ENCODE measurements around the gene PLA2G2A. TPM values are rescaled to one million over a fixed set of nuclear protein-coding genes. Genes with fewer than 3 reads are reported as not detected.

PLA2G2A gene
- total and polyA plus RNA-seq, 4 donors, result 441 to 1,724 (median 1,565) TPM; not detected in 1

DNA sequence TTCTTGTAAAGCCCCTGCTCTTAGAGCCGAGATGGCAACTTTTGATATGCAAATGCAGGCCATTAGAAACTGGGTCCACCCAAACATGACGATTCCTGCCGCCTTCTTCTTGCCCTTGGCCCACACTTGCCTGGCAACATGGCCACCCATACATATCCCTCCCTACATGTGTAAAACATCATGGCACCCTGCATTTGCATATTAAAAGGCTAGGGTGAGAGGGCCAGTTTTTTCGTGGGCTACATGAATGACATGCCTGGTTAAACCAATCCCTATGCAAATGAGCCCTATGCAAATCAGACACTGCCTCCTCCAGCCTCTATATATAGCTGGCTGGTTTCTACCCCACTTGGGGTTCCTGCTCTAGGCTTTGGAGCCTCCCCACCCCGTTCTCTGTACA lies 18.8 kb downstream of the PLA2G2A start:
- H3K27ac ChIP-seq (ENCODE audit: low read depth in 1 of 2, low read length in 2 of 2), result no peak overlapping the region
- H3K9ac ChIP-seq (ENCODE audit: low read depth in 1 of 2, low read length in 2 of 2), result no peak overlapping the region
- peaks cover 0 to 2% (median 0%) of the 10 kb centered on the region in 4 donors for H3K27me3 ChIP-seq (ENCODE audit: control insufficient read depth in 4 of 4, insufficient read depth in 4 of 4, low read length in 3 of 4)

DNA sequence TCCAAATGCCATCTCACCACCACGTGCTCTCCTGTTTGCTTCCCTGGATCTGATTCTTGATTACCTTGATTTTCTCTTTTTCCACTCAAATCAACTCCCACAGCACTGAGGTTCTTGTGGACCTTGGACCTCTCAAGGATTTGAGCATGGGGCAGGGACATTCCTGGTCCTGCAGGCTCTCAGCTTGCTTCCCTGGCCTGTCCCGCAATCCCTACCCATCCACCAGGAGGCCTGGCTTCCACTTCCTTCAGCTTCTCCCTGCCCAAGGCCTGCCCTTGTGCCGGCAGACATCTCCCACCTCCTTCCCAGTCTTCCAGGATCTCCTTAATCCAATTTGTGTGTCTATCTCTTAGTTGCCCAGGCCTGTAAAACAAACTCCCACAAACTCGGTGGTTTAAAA lies 21.6 kb downstream of the PLA2G2A start:
- Histone ChIP-seq H3K4me3 (ENCODE audit: low read depth in 1 of 3, low read length in 3 of 3) (no peak overlapping the region), H3K36me3 (ENCODE audit: control insufficient read depth in 4 of 4, insufficient read depth in 3 of 4, low read depth in 1 of 4, low read length in 3 of 4) (no peaks in the 10 kb centered on the region), H3K9ac (ENCODE audit: low read depth in 1 of 2, low read length in 2 of 2) (no peak overlapping the region), H3K4me1 (ENCODE audit: control insufficient read depth in 4 of 4, insufficient read depth in 4 of 4, low read length in 3 of 4) (no peaks in the 10 kb centered on the region), H3K27ac (ENCODE audit: low read depth in 1 of 2, low read length in 2 of 2) (no peak overlapping the region), H3K27me3 (ENCODE audit: control insufficient read depth in 4 of 4, insufficient read depth in 4 of 4, low read length in 3 of 4) (peaks cover 0 to 2% (median under 1%) of the 10 kb centered on the region in 4 donors), H3K9me3 (ENCODE audit: control insufficient read depth in 4 of 4, low read length in 3 of 4) (peaks cover 0 to 4% (median 0%) of the 10 kb centered on the region in 4 donors)
- no peak for DNase-seq (ENCODE audit: low spot score)
- 78% methylated on average over 4 of the region's 4 CpGs for WGBS
- no peak for TF ChIP-seq EGR1 (IDR thresholded peaks at IDR 0.05; ENCODE audit: low read depth in 2 of 2)
- TF ChIP-seq FOXA1 (IDR thresholded peaks at IDR 0.05), result no peak
- TF ChIP-seq HNF4G (IDR thresholded peaks at IDR 0.05), result no peak
- TF ChIP-seq NR2F2 (IDR thresholded peaks at IDR 0.05), result no peak
- TF ChIP-seq, protein P1, sequence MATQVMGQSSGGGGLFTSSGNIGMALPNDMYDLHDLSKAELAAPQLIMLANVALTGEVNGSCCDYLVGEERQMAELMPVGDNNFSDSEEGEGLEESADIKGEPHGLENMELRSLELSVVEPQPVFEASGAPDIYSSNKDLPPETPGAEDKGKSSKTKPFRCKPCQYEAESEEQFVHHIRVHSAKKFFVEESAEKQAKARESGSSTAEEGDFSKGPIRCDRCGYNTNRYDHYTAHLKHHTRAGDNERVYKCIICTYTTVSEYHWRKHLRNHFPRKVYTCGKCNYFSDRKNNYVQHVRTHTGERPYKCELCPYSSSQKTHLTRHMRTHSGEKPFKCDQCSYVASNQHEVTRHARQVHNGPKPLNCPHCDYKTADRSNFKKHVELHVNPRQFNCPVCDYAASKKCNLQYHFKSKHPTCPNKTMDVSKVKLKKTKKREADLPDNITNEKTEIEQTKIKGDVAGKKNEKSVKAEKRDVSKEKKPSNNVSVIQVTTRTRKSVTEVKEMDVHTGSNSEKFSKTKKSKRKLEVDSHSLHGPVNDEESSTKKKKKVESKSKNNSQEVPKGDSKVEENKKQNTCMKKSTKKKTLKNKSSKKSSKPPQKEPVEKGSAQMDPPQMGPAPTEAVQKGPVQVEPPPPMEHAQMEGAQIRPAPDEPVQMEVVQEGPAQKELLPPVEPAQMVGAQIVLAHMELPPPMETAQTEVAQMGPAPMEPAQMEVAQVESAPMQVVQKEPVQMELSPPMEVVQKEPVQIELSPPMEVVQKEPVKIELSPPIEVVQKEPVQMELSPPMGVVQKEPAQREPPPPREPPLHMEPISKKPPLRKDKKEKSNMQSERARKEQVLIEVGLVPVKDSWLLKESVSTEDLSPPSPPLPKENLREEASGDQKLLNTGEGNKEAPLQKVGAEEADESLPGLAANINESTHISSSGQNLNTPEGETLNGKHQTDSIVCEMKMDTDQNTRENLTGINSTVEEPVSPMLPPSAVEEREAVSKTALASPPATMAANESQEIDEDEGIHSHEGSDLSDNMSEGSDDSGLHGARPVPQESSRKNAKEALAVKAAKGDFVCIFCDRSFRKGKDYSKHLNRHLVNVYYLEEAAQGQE (IDR thresholded peaks at IDR 0.05), result no peak
- TF ChIP-seq SP1 (IDR thresholded peaks at IDR 0.05), result no peak
- no peak for TF ChIP-seq RAD21 (IDR thresholded peaks at IDR 0.05)
- no peak for TF ChIP-seq YY1 (IDR thresholded peaks at IDR 0.05)
- no peak for TF ChIP-seq FOXA2 (IDR thresholded peaks at IDR 0.05)
- TF ChIP-seq, protein P2, sequence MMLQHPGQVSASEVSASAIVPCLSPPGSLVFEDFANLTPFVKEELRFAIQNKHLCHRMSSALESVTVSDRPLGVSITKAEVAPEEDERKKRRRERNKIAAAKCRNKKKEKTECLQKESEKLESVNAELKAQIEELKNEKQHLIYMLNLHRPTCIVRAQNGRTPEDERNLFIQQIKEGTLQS (IDR thresholded peaks at IDR 0.05), result no peak
- TF ChIP-seq GABPA (IDR thresholded peaks at IDR 0.05 in 1 of 2, conservative IDR thresholded peaks at IDR 0.05 in 1 of 2), result no peak
- no peak for TF ChIP-seq JUND (IDR thresholded peaks at IDR 0.05)
- no peak for TF ChIP-seq HNF4A (conservative IDR thresholded peaks at IDR 0.05)
- TF ChIP-seq, protein P3, sequence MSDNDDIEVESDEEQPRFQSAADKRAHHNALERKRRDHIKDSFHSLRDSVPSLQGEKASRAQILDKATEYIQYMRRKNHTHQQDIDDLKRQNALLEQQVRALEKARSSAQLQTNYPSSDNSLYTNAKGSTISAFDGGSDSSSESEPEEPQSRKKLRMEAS (IDR thresholded peaks at IDR 0.05), result no peak
- TF ChIP-seq TAF1 (conservative IDR thresholded peaks at IDR 0.05), result no peak
- TF ChIP-seq, protein P4, sequence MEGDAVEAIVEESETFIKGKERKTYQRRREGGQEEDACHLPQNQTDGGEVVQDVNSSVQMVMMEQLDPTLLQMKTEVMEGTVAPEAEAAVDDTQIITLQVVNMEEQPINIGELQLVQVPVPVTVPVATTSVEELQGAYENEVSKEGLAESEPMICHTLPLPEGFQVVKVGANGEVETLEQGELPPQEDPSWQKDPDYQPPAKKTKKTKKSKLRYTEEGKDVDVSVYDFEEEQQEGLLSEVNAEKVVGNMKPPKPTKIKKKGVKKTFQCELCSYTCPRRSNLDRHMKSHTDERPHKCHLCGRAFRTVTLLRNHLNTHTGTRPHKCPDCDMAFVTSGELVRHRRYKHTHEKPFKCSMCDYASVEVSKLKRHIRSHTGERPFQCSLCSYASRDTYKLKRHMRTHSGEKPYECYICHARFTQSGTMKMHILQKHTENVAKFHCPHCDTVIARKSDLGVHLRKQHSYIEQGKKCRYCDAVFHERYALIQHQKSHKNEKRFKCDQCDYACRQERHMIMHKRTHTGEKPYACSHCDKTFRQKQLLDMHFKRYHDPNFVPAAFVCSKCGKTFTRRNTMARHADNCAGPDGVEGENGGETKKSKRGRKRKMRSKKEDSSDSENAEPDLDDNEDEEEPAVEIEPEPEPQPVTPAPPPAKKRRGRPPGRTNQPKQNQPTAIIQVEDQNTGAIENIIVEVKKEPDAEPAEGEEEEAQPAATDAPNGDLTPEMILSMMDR (IDR thresholded peaks at IDR 0.05; ENCODE audit: low read depth, low read length, missing input control), result no peak
- no peak for TF ChIP-seq RXRA (IDR thresholded peaks at IDR 0.05)

More for the DNA sequence above, 18.8 kb downstream of the PLA2G2A start:
- TF ChIP-seq, protein P4 (IDR thresholded peaks at IDR 0.05; ENCODE audit: low read depth, low read length, missing input control), result no peak
- TF ChIP-seq, protein P5, sequence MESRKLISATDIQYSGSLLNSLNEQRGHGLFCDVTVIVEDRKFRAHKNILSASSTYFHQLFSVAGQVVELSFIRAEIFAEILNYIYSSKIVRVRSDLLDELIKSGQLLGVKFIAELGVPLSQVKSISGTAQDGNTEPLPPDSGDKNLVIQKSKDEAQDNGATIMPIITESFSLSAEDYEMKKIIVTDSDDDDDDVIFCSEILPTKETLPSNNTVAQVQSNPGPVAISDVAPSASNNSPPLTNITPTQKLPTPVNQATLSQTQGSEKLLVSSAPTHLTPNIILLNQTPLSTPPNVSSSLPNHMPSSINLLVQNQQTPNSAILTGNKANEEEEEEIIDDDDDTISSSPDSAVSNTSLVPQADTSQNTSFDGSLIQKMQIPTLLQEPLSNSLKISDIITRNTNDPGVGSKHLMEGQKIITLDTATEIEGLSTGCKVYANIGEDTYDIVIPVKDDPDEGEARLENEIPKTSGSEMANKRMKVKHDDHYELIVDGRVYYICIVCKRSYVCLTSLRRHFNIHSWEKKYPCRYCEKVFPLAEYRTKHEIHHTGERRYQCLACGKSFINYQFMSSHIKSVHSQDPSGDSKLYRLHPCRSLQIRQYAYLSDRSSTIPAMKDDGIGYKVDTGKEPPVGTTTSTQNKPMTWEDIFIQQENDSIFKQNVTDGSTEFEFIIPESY (IDR thresholded peaks at IDR 0.05), result no peak
- no peak for TF ChIP-seq EGR1 (IDR thresholded peaks at IDR 0.05; ENCODE audit: low read depth in 2 of 2)
- no peak for TF ChIP-seq GABPA (IDR thresholded peaks at IDR 0.05 in 1 of 2, conservative IDR thresholded peaks at IDR 0.05 in 1 of 2)
- TF ChIP-seq HNF4G (IDR thresholded peaks at IDR 0.05), result no peak
- TF ChIP-seq RXRA (IDR thresholded peaks at IDR 0.05), result no peak
- TF ChIP-seq NR2F2 (IDR thresholded peaks at IDR 0.05), result no peak
- TF ChIP-seq JUND (IDR thresholded peaks at IDR 0.05), result no peak
- Histone ChIP-seq H3K36me3 (ENCODE audit: control insufficient read depth in 4 of 4, insufficient read depth in 3 of 4, low read depth in 1 of 4, low read length in 3 of 4) (no peaks in the 10 kb centered on the region), H3K4me1 (ENCODE audit: control insufficient read depth in 4 of 4, insufficient read depth in 4 of 4, low read length in 3 of 4) (no peaks in the 10 kb centered on the region), H3K9me3 (ENCODE audit: control insufficient read depth in 4 of 4, low read length in 3 of 4) (no peaks in the 10 kb centered on the region), H3K4me3 (ENCODE audit: low read depth in 1 of 3, low read length in 3 of 3) (no peak overlapping the region)
- 61% methylated on average over 5 of the region's 5 CpGs for WGBS
- DNase-seq (ENCODE audit: low spot score), result no peak
